Endothelial cell of umbilical vein (primary cell): ENCODE data around the gene SLA2. TPM values are rescaled to one million over a fixed set of nuclear protein-coding genes. Genes with fewer than 3 reads are reported as not detected.

ENCODE experiments used
- BruUV-seq: library from RNA; stranded (reverse); fragments of 400-500 nt; replicated peaks from 2 replicates; lab custom pipeline; 2021; lab: Mats Ljungman, UMichigan
- CTCF ChIA-PET: fragments of 300-600, 350-600 bp; sonication (Branson Sonifier 250); formaldehyde crosslinking; loops from one replicate; lab custom pipeline; 2021; ENCODE audit warnings: antibody characterized with exemption, inconsistent platforms; lab: Charles Lee
- POLR2A ChIA-PET: fragments of 300-600, 350-600 bp; sonication (Branson Sonifier 250); formaldehyde crosslinking; loops from one replicate; lab custom pipeline; 2021; ENCODE audit warnings: antibody characterized with exemption, inconsistent platforms; lab: Charles Lee
- DNase-seq: peaks from one replicate; pipeline ENCODE4 v3.0.0-alpha.2; 2011; ENCODE audit warnings: low read depth, low spot score
- FAIRE-seq: peaks from 2 replicates; lab custom pipeline; 2011; peaks lifted over from hg19 to GRCh38; lab: Jason Lieb, UNC
- H2AFZ ChIP-seq: 2 replicates; pipeline ENCODE4 v1.6.0; 2012; ENCODE audit warnings: low read depth, low read length, control low read depth, inconsistent platforms
- H3K27ac ChIP-seq: 2 replicates; pipeline ENCODE4 v1.5.1; 2011; ENCODE audit warnings: low read depth, mild to moderate bottlenecking, control low read depth, low read length, moderate library complexity; ENCODE audit not compliant: insufficient read depth
- H3K27me3 ChIP-seq, 2 experiments: 2 replicates each; pipeline versions ENCODE4 v1.6.0 to v1.6.1; 2011; ENCODE audit warnings: low read length in 2 of 2, mixed read lengths in 1 of 2; ENCODE audit not compliant: control insufficient read depth in 2 of 2, insufficient read depth in 2 of 2
- H3K36me3 ChIP-seq, 2 experiments: 2 replicates in 1 of 2; 3 replicates in 1 of 2; pipeline ENCODE4 v1.5.1; 2011; ENCODE audit warnings: low read length in 2 of 2, mild to moderate bottlenecking in 1 of 2, moderate library complexity in 1 of 2; ENCODE audit not compliant: control insufficient read depth in 2 of 2, insufficient read depth in 2 of 2; ENCODE audit errors: extremely low read depth in 1 of 2
- H3K4me1 ChIP-seq: 3 replicates; pipeline ENCODE4 v1.5.1; 2011; ENCODE audit warnings: mild to moderate bottlenecking, low read length; ENCODE audit not compliant: control insufficient read depth, insufficient read depth; ENCODE audit errors: extremely low read depth
- H3K4me2 ChIP-seq: 2 replicates; pipeline ENCODE4 v1.6.1; 2011; ENCODE audit warnings: low read length, control low read depth, mixed read lengths; ENCODE audit not compliant: insufficient read depth
- H3K4me3 ChIP-seq, 3 experiments: fragments of 200-600 bp in 1 of 3; sonication (generic), shearing (Covaris generic) in 1 of 3; replicated peaks in 1 of 3; 2 replicates each; pipeline ENCODE4 v1.5.1; 2011 to 2016; ENCODE audit warnings: control low read depth in 3 of 3, low read length in 3 of 3, mild to moderate bottlenecking in 2 of 3, inconsistent platforms in 1 of 3, low read depth in 1 of 3, moderate library complexity in 1 of 3; ENCODE audit not compliant: insufficient read depth in 1 of 3
- H3K79me2 ChIP-seq: 2 replicates; pipeline ENCODE4 v1.6.0; 2012; ENCODE audit warnings: low read length, inconsistent platforms; ENCODE audit not compliant: control insufficient read depth, insufficient read depth
- H3K9ac ChIP-seq: replicated peaks from 2 replicates; pipeline ENCODE3; 2011; ENCODE audit warnings: low read length, control low read depth; ENCODE audit not compliant: insufficient read depth; ENCODE audit errors: extremely low read depth
- H3K9me1 ChIP-seq: replicated peaks from 3 replicates; pipeline ENCODE4 v1.6.0; 2011; ENCODE audit warnings: mild to moderate bottlenecking, low read length; ENCODE audit not compliant: control insufficient read depth, insufficient read depth; ENCODE audit errors: extremely low read depth
- H3K9me3 ChIP-seq: replicated peaks from 2 replicates; pipeline ENCODE4 v1.5.1; 2012; ENCODE audit warnings: low read length, inconsistent platforms; ENCODE audit not compliant: control insufficient read depth, insufficient read depth
- H4K20me1 ChIP-seq: replicated peaks from 2 replicates; pipeline ENCODE3; 2011; ENCODE audit warnings: mild to moderate bottlenecking, low read length; ENCODE audit not compliant: control insufficient read depth, insufficient read depth; ENCODE audit errors: extremely low read depth
- CTCF ChIP-seq, 2 donors: IDR thresholded peaks; 1 replicate in 1 of 2; 2 replicates in 1 of 2; pipeline ENCODE4 v1.5.1; 2011; ENCODE audit warnings: low read length in 2 of 2, mild to moderate bottlenecking in 2 of 2, moderate library complexity in 2 of 2, control low read depth in 1 of 2, inconsistent platforms in 1 of 2, low read depth in 1 of 2; ENCODE audit not compliant: insufficient read depth in 1 of 2; ENCODE audit errors: extremely low read depth in 1 of 2
- EZH2 ChIP-seq: IDR thresholded peaks from 2 replicates; pipeline ENCODE4 v1.6.1; 2012; ENCODE audit warnings: borderline replicate concordance, low read depth, mild to moderate bottlenecking, moderate library complexity, low read length, inconsistent platforms; ENCODE audit not compliant: severe bottlenecking
- FOS ChIP-seq: IDR thresholded peaks from 2 replicates; pipeline ENCODE4 v1.6.1; 2011; ENCODE audit warnings: mild to moderate bottlenecking, low read length, moderate library complexity, borderline replicate concordance; ENCODE audit not compliant: insufficient read depth
- GATA2 ChIP-seq: IDR thresholded peaks from 2 replicates; pipeline ENCODE4 v1.7.0; 2011; ENCODE audit warnings: low read depth, mild to moderate bottlenecking, moderate library complexity, mixed read lengths, low read length; ENCODE audit not compliant: insufficient read length, insufficient read depth
- JUN ChIP-seq: IDR thresholded peaks from 2 replicates; pipeline ENCODE4 v1.6.1; 2011; ENCODE audit warnings: borderline replicate concordance, low read depth; ENCODE audit not compliant: insufficient read length, insufficient read depth
- MAX ChIP-seq: IDR thresholded peaks from 2 replicates; pipeline ENCODE4 v1.6.1; 2011; ENCODE audit not compliant: insufficient read depth, insufficient read length
- MYC ChIP-seq: IDR thresholded peaks from one replicate; pipeline ENCODE4 v1.6.1; 2011; ENCODE audit warnings: mild to moderate bottlenecking, low read depth, low read length
- POLR2A ChIP-seq: IDR thresholded peaks from 2 replicates; pipeline ENCODE4 v1.6.1; 2012; ENCODE audit warnings: low read depth, mild to moderate bottlenecking, control low read depth, low read length
- POLR2AphosphoS5 ChIP-seq: IDR thresholded peaks from 2 replicates; pipeline ENCODE4 v1.6.1; 2012; ENCODE audit warnings: low read depth, mild to moderate bottlenecking, control low read depth, low read length, moderate library complexity; ENCODE audit not compliant: insufficient read depth
- dilution Hi-C: fragments of 300-500 bp; cut with MboI; formaldehyde crosslinking; loops from one replicate; pipeline ENCODE4 v1.15.0; 2019; ENCODE audit warnings: low sequenced_read_pairs; ENCODE audit not compliant: extremely low pct_ligation_motif_present
- intact Hi-C: fragments of 100-400 bp; cut with micrococcal nuclease; formaldehyde crosslinking; loops from one replicate; pipeline ENCODE4 v1.10.0; 2022
- polyA plus RNA-seq, 4 experiments: library from polyadenylated mRNA; depleted of rRNA in 3 of 4; stranded (reverse) in 3 of 4; unstranded in 1 of 4; fragments of >200 nt; gene quantifications; 2 replicates each; pipeline versions ENCODE4 v1.2.1 to v1.2.3, GENCODE V29; 2011 to 2012; ENCODE audit warnings: missing spikeins in 1 of 4
- total RNA-seq: library from RNA; stranded (reverse); gene quantifications from 2 replicates; pipeline ENCODE4 v1.2.3, GENCODE V29; 2021

Gene SLA2
- total and polyA plus RNA-seq, 2 donors (not counting 3 experiments of a cell fraction or from before 2014, with no cell fraction given), result not detected

DNA sequence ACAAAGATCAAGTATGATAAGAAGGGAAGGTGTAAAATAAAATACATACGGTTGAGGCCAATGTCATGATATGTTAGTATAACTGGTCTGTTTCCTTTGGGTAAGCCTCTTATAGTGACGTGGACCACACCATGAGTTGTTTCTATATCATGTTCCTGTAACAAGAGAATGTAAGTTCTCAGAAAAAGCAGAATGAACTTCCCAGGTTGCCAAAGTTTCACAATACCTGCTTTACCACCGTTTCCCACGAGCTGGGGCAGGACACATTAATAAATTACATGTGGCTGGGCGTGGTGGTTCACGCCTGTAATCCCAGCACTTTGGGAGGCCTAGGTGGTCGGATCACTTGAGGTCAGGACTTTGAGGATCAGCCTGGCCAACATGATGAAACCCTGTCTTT, 42.6 kb upstream of the SLA2 start:
- no peak for FAIRE-seq
- dilution Hi-C loops, result no loop called here
- CTCF ChIA-PET, result interaction anchor here (0.6 to 1.8 kb wide), 2 partner anchors 11 to 194 kb away, joined by 3 to 4 read pairs; no protein-coding TSS in a partner anchor

More for the DNA sequence above, 42.6 kb upstream of the SLA2 start:
- intact Hi-C loops, result no loop called here
- H3K4me1 ChIP-seq, result no peaks in the 10 kb centered on the region
- H3K36me3 ChIP-seq, result no peaks in the 10 kb centered on the region
- H2AFZ ChIP-seq, result no peak overlapping the region
- no peaks in the 10 kb centered on the region for H3K9me3 ChIP-seq
- H3K27me3 ChIP-seq, result no peaks in the 10 kb centered on the region
- POLR2A ChIA-PET, result no interaction called here
- TF ChIP-seq EZH2, result no peak
- TF ChIP-seq MAX, result no peak
- TF ChIP-seq GATA2, result no peak
- TF ChIP-seq CTCF (IDR thresholded peaks at IDR 0.05; ENCODE audit: extremely low read depth in 1 of 2, insufficient read depth in 1 of 2, low read depth in 1 of 2, low read length in 2 of 2), result no peak
- no peak for TF ChIP-seq MYC
- TF ChIP-seq POLR2AphosphoS5, result no peak
- no peak for TF ChIP-seq POLR2A
- TF ChIP-seq FOS, result no peak
- TF ChIP-seq JUN, result no peak
- no TSS peak for BruUV-seq
- H3K4me2 ChIP-seq, result no peak overlapping the region
- DNase-seq, result no peak
- no peak overlapping the region for H3K27ac ChIP-seq
- H3K9ac ChIP-seq, result no peak overlapping the region
- H3K4me3 ChIP-seq, result no peak overlapping the region
- no peaks in the 10 kb centered on the region for H3K79me2 ChIP-seq
- H3K9me1 ChIP-seq, result no peaks in the 10 kb centered on the region
- no peaks in the 10 kb centered on the region for H4K20me1 ChIP-seq
